RWPE2 (cell line): Measurements from ENCODE around the gene SETX.

Experiments
- ATAC-seq: fragments of 200-7000 bp; cut with Tn5 transposase; 3 replicates; pipeline ENCODE4 v1.9.1; 2021; ENCODE audit warnings: low read depth
- DNase-seq: peaks from one replicate; pipeline ENCODE4 v3.0.0-alpha.2; 2020; ENCODE audit warnings: low spot score
- H3K27ac ChIP-seq: fragments of 450-650 bp; 2 replicates; pipeline ENCODE4 v1.5.1; 2017; ENCODE audit warnings: mild to moderate bottlenecking; ENCODE audit not compliant: poor library complexity, severe bottlenecking
- H3K27me3 ChIP-seq: fragments of 250-450 bp; sonication (Bioruptor Pico); 2 replicates; pipeline ENCODE4 v1.5.1; 2021; ENCODE audit warnings: mild to moderate bottlenecking, moderate library complexity; ENCODE audit not compliant: insufficient read depth, poor library complexity, severe bottlenecking
- H3K36me3 ChIP-seq: fragments of 250-450 bp; sonication (Bioruptor Pico); 2 replicates; pipeline ENCODE4 v1.5.1; 2020; ENCODE audit warnings: low read depth, mild to moderate bottlenecking, moderate library complexity
- H3K4me1 ChIP-seq: fragments of 250-450 bp; sonication (Bioruptor Pico); 2 replicates; pipeline ENCODE4 v1.5.1; 2021; ENCODE audit warnings: mild to moderate bottlenecking, moderate library complexity; ENCODE audit not compliant: insufficient read depth, poor library complexity, severe bottlenecking
- H3K4me3 ChIP-seq: fragments of 250-450 bp; sonication (Bioruptor Pico); 2 replicates; pipeline ENCODE4 v1.5.1; 2021; ENCODE audit warnings: mild to moderate bottlenecking, moderate library complexity; ENCODE audit not compliant: severe bottlenecking
- H3K9me3 ChIP-seq: fragments of 250-450 bp; sonication (Bioruptor Pico); 2 replicates; pipeline ENCODE4 v1.5.1; 2021; ENCODE audit warnings: mild to moderate bottlenecking, moderate library complexity; ENCODE audit not compliant: severe bottlenecking
- TF ChIP-seq, protein P1 (sequence below): fragments of 450-650 bp; IDR thresholded peaks from one replicate; pipeline ENCODE4 v1.5.1; 2017; ENCODE audit warnings: mild to moderate bottlenecking, moderate library complexity; ENCODE audit not compliant: poor library complexity, severe bottlenecking

The SETX gene

DNA sequence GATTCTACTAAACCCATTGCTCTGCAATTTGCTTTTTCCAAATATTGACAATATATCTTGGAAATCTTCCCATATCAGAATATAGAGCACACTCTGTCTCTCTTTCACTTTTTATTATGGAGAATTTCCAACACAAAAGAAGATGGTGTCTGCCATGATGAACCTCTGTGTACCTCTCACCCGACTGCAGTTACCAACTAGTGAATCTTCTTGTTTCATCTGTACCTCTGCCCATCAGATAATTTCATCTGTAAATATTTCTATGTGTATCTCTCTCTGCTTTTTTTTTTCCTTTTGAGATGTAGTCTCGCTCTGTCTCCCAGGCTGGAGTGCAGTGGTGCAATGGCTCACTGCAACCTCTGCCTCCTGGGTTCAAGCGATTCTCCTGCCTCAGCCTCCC is 130.1 kb downstream of the SETX start:
- DNase-seq (no peak), ATAC-seq (no peak)
- no peak overlapping the region for H3K27ac ChIP-seq
- no peaks in the 10 kb centered on the region for H3K36me3 ChIP-seq
- TF ChIP-seq, protein P1, sequence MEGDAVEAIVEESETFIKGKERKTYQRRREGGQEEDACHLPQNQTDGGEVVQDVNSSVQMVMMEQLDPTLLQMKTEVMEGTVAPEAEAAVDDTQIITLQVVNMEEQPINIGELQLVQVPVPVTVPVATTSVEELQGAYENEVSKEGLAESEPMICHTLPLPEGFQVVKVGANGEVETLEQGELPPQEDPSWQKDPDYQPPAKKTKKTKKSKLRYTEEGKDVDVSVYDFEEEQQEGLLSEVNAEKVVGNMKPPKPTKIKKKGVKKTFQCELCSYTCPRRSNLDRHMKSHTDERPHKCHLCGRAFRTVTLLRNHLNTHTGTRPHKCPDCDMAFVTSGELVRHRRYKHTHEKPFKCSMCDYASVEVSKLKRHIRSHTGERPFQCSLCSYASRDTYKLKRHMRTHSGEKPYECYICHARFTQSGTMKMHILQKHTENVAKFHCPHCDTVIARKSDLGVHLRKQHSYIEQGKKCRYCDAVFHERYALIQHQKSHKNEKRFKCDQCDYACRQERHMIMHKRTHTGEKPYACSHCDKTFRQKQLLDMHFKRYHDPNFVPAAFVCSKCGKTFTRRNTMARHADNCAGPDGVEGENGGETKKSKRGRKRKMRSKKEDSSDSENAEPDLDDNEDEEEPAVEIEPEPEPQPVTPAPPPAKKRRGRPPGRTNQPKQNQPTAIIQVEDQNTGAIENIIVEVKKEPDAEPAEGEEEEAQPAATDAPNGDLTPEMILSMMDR = no peak
- no peaks in the 10 kb centered on the region for H3K4me1 ChIP-seq
- H3K9me3 ChIP-seq = no peaks in the 10 kb centered on the region
- no peak overlapping the region for H3K4me3 ChIP-seq
- peaks cover 23% of the 10 kb centered on the region for H3K27me3 ChIP-seq

DNA sequence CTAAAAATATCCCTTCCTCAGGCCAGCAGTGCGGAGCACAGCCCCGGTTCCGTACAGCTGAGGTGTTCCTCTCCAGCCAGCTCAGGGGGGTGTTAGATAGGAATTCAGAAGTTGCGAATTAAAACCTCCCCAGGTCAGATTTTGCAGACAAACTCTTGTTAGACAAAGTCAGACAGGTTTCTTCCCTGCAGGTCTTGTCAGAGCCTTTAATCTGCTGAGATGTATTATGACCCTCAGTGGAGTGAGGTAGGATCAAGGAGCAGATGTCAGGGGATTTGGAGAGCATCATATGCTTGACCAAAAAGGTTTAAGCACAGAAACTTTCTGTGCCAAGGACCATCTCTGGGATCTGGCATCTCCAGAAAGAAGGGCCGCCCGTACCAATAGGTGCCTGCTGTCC is 132.8 kb downstream of the SETX start:
- no peaks in the 10 kb centered on the region for H3K36me3 ChIP-seq
- no peak for ATAC-seq
- no peaks in the 10 kb centered on the region for H3K9me3 ChIP-seq
- TF ChIP-seq, protein P1 = no peak
- DNase-seq = no peak
- H3K27me3 ChIP-seq = peaks cover 23% of the 10 kb centered on the region
- H3K27ac ChIP-seq = no peak overlapping the region
- H3K4me3 ChIP-seq = no peak overlapping the region
- H3K4me1 ChIP-seq = no peaks in the 10 kb centered on the region

DNA sequence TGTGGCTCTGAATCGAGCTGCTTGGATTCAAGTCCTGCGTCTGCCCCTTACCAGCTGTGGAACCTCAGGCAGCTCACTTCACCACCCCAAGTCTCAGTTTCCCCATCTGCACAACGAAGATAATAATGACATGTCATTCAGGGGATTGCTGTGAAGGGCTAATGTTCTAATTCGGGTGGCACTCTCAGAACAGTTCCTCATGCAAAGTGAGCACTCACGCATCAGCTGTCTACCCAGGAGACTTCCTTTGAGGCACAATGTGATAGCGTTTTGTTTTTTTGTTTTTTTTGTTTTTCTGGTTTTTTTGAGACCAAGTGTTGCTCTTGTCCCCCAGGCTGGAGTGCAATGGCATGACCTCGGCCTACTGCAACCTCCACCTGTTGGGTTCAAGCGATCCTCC is 136.6 kb downstream of the SETX start:
- no peak for ATAC-seq

DNA sequence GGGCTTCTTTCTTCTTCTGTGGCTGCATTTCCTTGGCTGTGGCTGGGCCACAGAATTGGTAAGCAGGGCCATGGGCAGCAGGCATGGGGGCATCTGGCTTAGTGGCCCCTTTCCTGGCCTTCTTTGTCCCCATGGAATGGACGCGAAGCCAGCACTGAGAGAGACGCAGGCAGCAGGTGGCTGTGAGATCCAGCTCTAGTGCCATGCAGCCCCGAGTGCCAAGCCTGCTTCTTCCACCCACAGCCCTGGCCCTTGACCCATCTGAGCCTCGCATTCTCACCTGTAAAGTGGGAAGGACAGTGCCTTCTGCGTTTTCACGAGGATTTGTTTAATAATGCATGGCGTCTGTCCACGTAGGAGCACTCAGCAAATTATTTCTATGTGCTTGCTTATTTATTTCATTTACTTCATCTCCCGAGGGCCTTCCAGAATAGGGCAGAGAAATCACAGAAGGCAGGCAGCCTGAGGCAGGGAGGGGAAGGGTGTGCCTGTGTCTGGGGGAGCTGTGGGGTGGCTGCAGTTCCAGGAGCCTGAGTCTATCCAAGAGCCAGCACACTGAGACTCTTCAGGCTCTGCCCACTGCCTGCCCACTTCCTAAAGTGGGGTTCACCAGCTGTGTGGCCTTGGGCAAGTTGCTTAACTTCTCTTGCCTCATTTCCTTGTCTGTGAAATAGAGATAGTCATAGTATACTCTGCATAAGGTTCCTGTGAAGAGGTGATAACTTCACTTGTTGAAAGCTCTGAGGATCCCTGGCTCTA is 137.7 kb downstream of the SETX start:
- DNase-seq (no peak), ATAC-seq (no peak)
- Histone ChIP-seq H3K9me3 (no peaks in the 10 kb centered on the region), H3K36me3 (no peaks in the 10 kb centered on the region), H3K4me1 (no peaks in the 10 kb centered on the region), H3K4me3 (no peak overlapping the region), H3K27me3 (peaks cover 12% of the 10 kb centered on the region), H3K27ac (no peak overlapping the region)
- TF ChIP-seq, protein P1 = no peak

More for the DNA sequence above, 136.6 kb downstream of the SETX start:
- no peak for DNase-seq
- H3K27me3 ChIP-seq = peaks cover 13% of the 10 kb centered on the region
- H3K9me3 ChIP-seq = no peaks in the 10 kb centered on the region
- H3K4me3 ChIP-seq = no peak overlapping the region
- TF ChIP-seq, protein P1 = no peak
- H3K36me3 ChIP-seq = no peaks in the 10 kb centered on the region
- H3K4me1 ChIP-seq = no peaks in the 10 kb centered on the region
- no peak overlapping the region for H3K27ac ChIP-seq

DNA sequence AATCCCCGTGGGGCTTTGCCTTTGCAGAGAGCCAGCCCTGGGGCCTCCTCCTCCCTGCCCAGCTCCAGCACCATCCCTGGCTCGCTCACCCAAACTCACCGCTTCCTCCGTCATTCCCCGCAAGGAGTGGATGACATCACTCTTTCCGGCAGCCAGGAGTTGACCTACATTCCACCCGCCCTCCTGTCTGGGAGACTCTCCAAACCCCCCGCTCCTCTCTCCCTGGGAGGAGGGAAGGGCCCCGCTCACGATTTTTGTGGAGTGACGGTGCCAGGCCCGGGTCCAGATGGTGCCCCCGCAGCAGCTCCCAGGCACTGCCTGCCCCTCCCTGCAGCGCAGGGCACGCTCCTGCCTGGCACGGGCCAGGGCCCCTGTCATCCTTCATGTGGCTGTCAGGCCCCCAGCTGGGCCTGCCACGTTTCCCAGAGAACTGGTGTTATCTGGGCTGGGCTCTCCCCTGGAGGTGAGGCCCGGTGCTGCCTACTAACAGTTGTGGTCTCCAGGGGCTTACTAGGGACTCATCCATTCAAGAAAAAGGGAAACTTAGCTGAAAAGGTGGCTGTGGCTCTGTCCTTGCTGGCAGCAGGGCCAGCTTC is 140.7 kb downstream of the SETX start:
- no peak overlapping the region for H3K27ac ChIP-seq
- peak; percentile 94 for ATAC-seq

More for the DNA sequence above, 140.7 kb downstream of the SETX start:
- no peaks in the 10 kb centered on the region for H3K36me3 ChIP-seq
- no peaks in the 10 kb centered on the region for H3K27me3 ChIP-seq
- no peak for DNase-seq
- no peaks in the 10 kb centered on the region for H3K9me3 ChIP-seq
- no peaks in the 10 kb centered on the region for H3K4me1 ChIP-seq
- TF ChIP-seq, protein P1 = no peak
- no peak overlapping the region for H3K4me3 ChIP-seq
